H1 (cell line): Measurements from ENCODE around the gene EVI2B. TPM values are rescaled to one million over a fixed set of nuclear protein-coding genes. Genes with fewer than 3 reads are reported as not detected.

ENCODE experiments used
- CTCF ChIA-PET: fragments of 300-600 bp; sonication (Branson Sonifier 250); formaldehyde crosslinking; loops from one replicate; lab custom pipeline; 2021; ENCODE audit not compliant: partially characterized antibody; lab: Charles Lee
- POLR2A ChIA-PET: fragments of 300-600 bp; sonication (Branson Sonifier 250); formaldehyde crosslinking; loops from one replicate; lab custom pipeline; 2021; ENCODE audit warnings: inconsistent platforms; ENCODE audit not compliant: partially characterized antibody; lab: Charles Lee
- DNase-seq, 2 experiments: peaks; one replicate each; pipeline versions ENCODE4 v3.0.0 to v3.0.0-alpha.2; 2010 to 2022; ENCODE audit warnings: low spot score in 2 of 2, low read depth in 1 of 2, mixed read lengths in 1 of 2
- FAIRE-seq: peaks from 2 replicates; lab custom pipeline; 2011; peaks lifted over from hg19 to GRCh38; lab: Jason Lieb, UNC
- H2AFZ ChIP-seq: 2 replicates; pipeline ENCODE4 v1.8.1; 2012; ENCODE audit warnings: low read length, inconsistent platforms
- H2AK5ac ChIP-seq: 2 replicates; pipeline ENCODE4 v1.6.1; 2013; ENCODE audit warnings: low read depth, low read length
- H2BK120ac ChIP-seq: replicated peaks from 2 replicates; pipeline ENCODE3; 2013; ENCODE audit warnings: low read depth, low read length, inconsistent platforms
- H2BK12ac ChIP-seq: 2 replicates; pipeline ENCODE4 v1.6.1; 2013; ENCODE audit warnings: low read depth, low read length
- H2BK15ac ChIP-seq: 2 replicates; pipeline ENCODE4 v1.6.1; 2013; ENCODE audit warnings: low read length
- H2BK20ac ChIP-seq: 2 replicates; pipeline ENCODE4 v1.6.1; 2013; ENCODE audit warnings: low read length
- H2BK5ac ChIP-seq: 2 replicates; pipeline ENCODE4 v1.6.1; 2013; ENCODE audit warnings: low read depth, low read length
- H3K14ac ChIP-seq: 2 replicates; pipeline ENCODE4 v1.6.1; 2013; ENCODE audit warnings: inconsistent platforms; ENCODE audit not compliant: insufficient read length
- H3K18ac ChIP-seq: 2 replicates; pipeline ENCODE4 v1.6.1; 2013; ENCODE audit warnings: low read length; ENCODE audit errors: extremely low read depth
- H3K23ac ChIP-seq: 2 replicates; pipeline ENCODE4 v1.6.1; 2013; ENCODE audit warnings: inconsistent platforms; ENCODE audit not compliant: insufficient read length
- H3K23me2 ChIP-seq: 2 replicates; pipeline ENCODE4 v1.6.1; 2013; ENCODE audit warnings: low read depth, low read length
- H3K27ac ChIP-seq: 2 replicates; pipeline ENCODE4 v1.6.1; 2011; ENCODE audit warnings: low read depth, low read length, inconsistent platforms
- H3K27me3 ChIP-seq, 4 experiments: replicated peaks in 1 of 4; 1 replicate in 1 of 4; 2 replicates in 3 of 4; pipeline versions ENCODE4 v1.6.1 to v1.8.1; 2011 to 2013; ENCODE audit warnings: low read length in 3 of 4, mild to moderate bottlenecking in 3 of 4, inconsistent platforms in 2 of 4, mixed read lengths in 2 of 4, moderate library complexity in 1 of 4; ENCODE audit not compliant: control insufficient read depth in 3 of 4, insufficient read depth in 3 of 4; ENCODE audit errors: extremely low read depth in 1 of 4
- H3K36me3 ChIP-seq, 4 experiments: 2 replicates each; pipeline versions ENCODE4 v1.6.1 to v1.8.1; 2011 to 2013; ENCODE audit warnings: mild to moderate bottlenecking in 4 of 4, low read length in 3 of 4, moderate library complexity in 2 of 4, control low read depth in 1 of 4, inconsistent platforms in 1 of 4; ENCODE audit not compliant: insufficient read depth in 4 of 4, control insufficient read depth in 2 of 4
- H3K4ac ChIP-seq: replicated peaks from 2 replicates; pipeline ENCODE3; 2013; ENCODE audit warnings: low read length, low read depth, mixed read lengths, inconsistent platforms; ENCODE audit not compliant: insufficient read length
- H3K4me1 ChIP-seq, 4 experiments: replicated peaks in 1 of 4; 1 replicate in 1 of 4; 2 replicates in 3 of 4; pipeline versions ENCODE4 v1.6.1 to v1.8.1; 2011 to 2013; ENCODE audit warnings: low read length in 3 of 4, inconsistent platforms in 2 of 4, mixed read lengths in 1 of 4; ENCODE audit not compliant: insufficient read depth in 4 of 4, control insufficient read depth in 3 of 4
- H3K4me2 ChIP-seq, 2 experiments: 2 replicates each; pipeline versions ENCODE4 v1.6.1 to v1.8.1; 2011 to 2013; ENCODE audit warnings: low read depth in 2 of 2, low read length in 2 of 2, control low read depth in 1 of 2, inconsistent platforms in 1 of 2, mild to moderate bottlenecking in 1 of 2; ENCODE audit not compliant: insufficient read depth in 1 of 2
- H3K4me3 ChIP-seq, 4 experiments: fragments of 200-600, 300-600 bp in 1 of 4; sonication (generic), shearing (Covaris generic), sonication (Bioruptor Twin) in 1 of 4; 2 replicates each; pipeline versions ENCODE4 v1.5.1 to v1.8.1; 2011 to 2016; ENCODE audit warnings: low read length in 4 of 4, low read depth in 3 of 4, control low read depth in 2 of 4, inconsistent platforms in 2 of 4, mild to moderate bottlenecking in 2 of 4, mixed read lengths in 1 of 4, moderate library complexity in 1 of 4; ENCODE audit not compliant: insufficient read depth in 2 of 4; ENCODE audit errors: extremely low read depth in 1 of 4
- H3K56ac ChIP-seq: replicated peaks from 2 replicates; pipeline ENCODE3; 2013; ENCODE audit warnings: low read depth, mild to moderate bottlenecking, mixed read lengths, low read length, inconsistent platforms; ENCODE audit not compliant: insufficient read length
- H3K79me1 ChIP-seq: 2 replicates; pipeline ENCODE4 v1.6.1; 2013; ENCODE audit warnings: low read depth, low read length, control low read depth
- H3K79me2 ChIP-seq, 2 experiments: 2 replicates each; pipeline versions ENCODE4 v1.6.1 to v1.8.1; 2012 to 2013; ENCODE audit warnings: low read length in 2 of 2, mild to moderate bottlenecking in 2 of 2, inconsistent platforms in 1 of 2; ENCODE audit not compliant: insufficient read depth in 2 of 2, control insufficient read depth in 1 of 2
- H3K9ac ChIP-seq, 4 experiments: replicated peaks in 1 of 4; 1 replicate in 1 of 4; 2 replicates in 3 of 4; pipeline versions ENCODE4 v1.6.1 to v1.8.1; 2011 to 2013; ENCODE audit warnings: low read depth in 3 of 4, low read length in 3 of 4, control low read depth in 2 of 4, mild to moderate bottlenecking in 2 of 4, moderate library complexity in 2 of 4, inconsistent platforms in 1 of 4; ENCODE audit errors: extremely low read depth in 1 of 4
- H3K9me3 ChIP-seq, 2 experiments: 2 replicates each; pipeline versions ENCODE4 v1.6.1 to v1.8.1; 2012 to 2013; ENCODE audit warnings: mild to moderate bottlenecking in 2 of 2, moderate library complexity in 2 of 2, control low read depth in 1 of 2, inconsistent platforms in 1 of 2, low read depth in 1 of 2, low read length in 1 of 2, mixed read lengths in 1 of 2; ENCODE audit not compliant: insufficient read depth in 2 of 2
- H4K20me1 ChIP-seq, 2 experiments: replicated peaks in 1 of 2; 2 replicates each; pipeline versions ENCODE3 to v1.8.1; 2011 to 2013; ENCODE audit warnings: inconsistent platforms in 2 of 2, low read length in 2 of 2, mild to moderate bottlenecking in 1 of 2; ENCODE audit not compliant: insufficient read depth in 2 of 2, control insufficient read depth in 1 of 2
- H4K5ac ChIP-seq: 2 replicates; pipeline ENCODE4 v1.6.1; 2013; ENCODE audit warnings: low read length, low read depth, mixed read lengths, inconsistent platforms; ENCODE audit not compliant: insufficient read length
- H4K8ac ChIP-seq: 2 replicates; pipeline ENCODE4 v1.8.0; 2013; ENCODE audit warnings: mild to moderate bottlenecking, moderate library complexity, low read length, inconsistent platforms; ENCODE audit not compliant: insufficient read depth; ENCODE audit errors: extremely low read depth
- H4K91ac ChIP-seq: replicated peaks from 2 replicates; pipeline ENCODE3; 2013; ENCODE audit warnings: low read length, mixed read lengths, inconsistent platforms; ENCODE audit not compliant: insufficient read length
- GABPA ChIP-seq: IDR thresholded peaks from 2 replicates; pipeline ENCODE4 v1.6.1; 2011; ENCODE audit warnings: mild to moderate bottlenecking, low read length, moderate library complexity, borderline replicate concordance; ENCODE audit not compliant: insufficient read depth
- KDM4A ChIP-seq: IDR thresholded peaks from one replicate; pipeline ENCODE4 v1.7.1; 2012; ENCODE audit warnings: low read depth, mild to moderate bottlenecking, moderate library complexity, low read length, inconsistent platforms; ENCODE audit not compliant: severe bottlenecking
- POLR2AphosphoS5 ChIP-seq: IDR thresholded peaks from 2 replicates; pipeline ENCODE4 v1.6.1; 2011; ENCODE audit warnings: low read depth, low read length
- SUZ12 ChIP-seq: fragments of 200-600 bp; sonication (generic); IDR thresholded peaks from 2 replicates; pipeline ENCODE4 v1.6.1; 2012; ENCODE audit warnings: mild to moderate bottlenecking, inconsistent platforms, low read length, moderate library complexity, mixed read lengths
- WGBS, 2 experiments: shearing (Covaris generic) in 1 of 2; methylation state at CpG; one replicate each; pipeline versions ENCODE4 v1.1.6 to v1.1.7; 2013 to 2015; ENCODE audit warnings: low lambda C conversion rate in 2 of 2, mixed read lengths in 2 of 2, inconsistent platforms in 1 of 2, low coverage in 1 of 2, missing lambda C conversion rate in 1 of 2; ENCODE audit not compliant: insufficient replicate concordance in 2 of 2, insufficient coverage in 1 of 2, insufficient read length in 1 of 2; ENCODE audit errors: extremely low coverage in 1 of 2, missing lambda C conversion rate in 1 of 2; 5-methylcytosine and 5-hydroxymethylcytosine counted together
- polyA plus RNA-seq, 7 experiments: library from polyadenylated mRNA; depleted of rRNA in 3 of 7; stranded (reverse) in 5 of 7; unstranded in 2 of 7; fragments of >200 nt in 5 of 7; fragments of 200-250 nt in 2 of 7; gene quantifications; 1 replicate in 5 of 7; 2 replicates in 1 of 7; 4 replicates in 1 of 7; pipeline versions ENCODE4 v1.2.1 to v1.2.3, GENCODE V29; 2011 to 2013; ENCODE audit warnings: missing spikeins in 2 of 7, mixed read lengths in 2 of 7
- total RNA-seq: library from RNA; stranded (reverse); fragmentation: NEBNext Ultra II Directional; extraction: Animal tissue kit (Norgen Biotek cat#: 25700); gene quantifications from 2 replicates; pipeline ENCODE4 v1.2.1, GENCODE V29; 2021

The EVI2B gene
- total and polyA plus RNA-seq, 2 of the 8 experiments (the other 6 are each of a cell fraction or from before 2014, with no cell fraction given): not detected

- Histone ChIP-seq H2BK20ac (no peak overlapping the region), H3K18ac (no peak overlapping the region), H3K14ac (no peak overlapping the region), H4K8ac (no peak overlapping the region), H4K5ac (no peak overlapping the region), H3K4ac (no peak overlapping the region), H3K23me2 (no peaks in the 10 kb centered on the region), H3K56ac (no peak overlapping the region), H4K20me1 (no peaks in the 10 kb centered on the region), H2BK5ac (no peak overlapping the region), H2BK15ac (no peak overlapping the region), H3K4me2 (no peak overlapping the region), H3K27ac (no peak overlapping the region), H2AFZ (no peak overlapping the region), H3K79me2 (no peaks in the 10 kb centered on the region), H2AK5ac (no peak overlapping the region), H3K23ac (no peak overlapping the region), H3K4me1 (peaks cover 0 to 3% (median 0%) of the 10 kb centered on the region in 4 experiments; a peak in 1 of 7 replicates), H2BK120ac (no peak overlapping the region), H3K36me3 (no peaks in the 10 kb centered on the region), H3K9ac (no peak overlapping the region), H3K79me1 (no peaks in the 10 kb centered on the region), H3K27me3 (no peaks in the 10 kb centered on the region), H3K9me3 (peaks cover 0 to 5% of the 10 kb centered on the region in 2 experiments; a peak in 1 of 4 replicates), H4K91ac (no peak overlapping the region), H2BK12ac (no peak overlapping the region), H3K4me3 (no peak overlapping the region)
- POLR2A ChIA-PET: no interaction called here
- no peak for TF ChIP-seq SUZ12
- TF ChIP-seq POLR2AphosphoS5: no peak
- TF ChIP-seq GABPA: no peak
- no peak for TF ChIP-seq KDM4A
- CTCF ChIA-PET: interaction anchor here (1.7 kb wide), 1 partner anchor 234 kb away, joined by 4 read pairs; no protein-coding TSS in a partner anchor
- DNase-seq: no peak
- WGBS, 2 experiments: 100% methylated on average over 1 of the region's 1 CpG; no CpG with 5 or more reads in 1 of the 2 experiments
- FAIRE-seq: no peak
Measured at GRCh38 chr17:31295489-31295871, 18.4 kb downstream of the EVI2B start.
